ENCODE measurements around the gene ARRB1.
"Not testable (repeated sequence)": the region's sequence is repeated elsewhere in the genome, so short reads cannot be mapped to it uniquely, and the experiment has no call there.

ARRB1 gene

GRCh38 chr11:75371949-75372876 lies 20.8 kb upstream of the ARRB1 start:
- peak; percentile 78 for DNase-seq

- no peak for DNase-seq
Observed at GRCh38 chr11:75369560-75370255, 18.2 kb upstream of the ARRB1 start.

DNA sequence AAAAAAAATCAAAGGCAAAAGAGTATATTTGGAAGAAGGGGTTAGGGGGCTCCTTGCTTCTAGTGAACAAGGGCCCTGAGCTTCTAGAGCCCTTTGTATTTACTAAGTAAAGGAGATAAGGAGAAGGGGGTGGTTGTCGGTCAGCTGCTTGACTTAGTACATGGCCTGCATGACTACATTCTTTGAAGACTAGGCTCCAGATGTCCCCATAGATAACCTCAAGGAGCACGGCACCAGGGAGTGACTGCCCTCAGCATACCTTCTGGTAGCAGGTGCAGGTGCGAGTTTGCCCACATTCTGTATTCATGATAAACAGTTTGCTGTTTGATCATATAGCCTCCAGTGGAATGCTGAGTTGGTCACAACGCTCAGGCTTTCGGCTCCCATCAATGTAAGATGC lies 15.4 kb upstream of the ARRB1 start:
- DNase-seq = not testable (repeated sequence)

DNA sequence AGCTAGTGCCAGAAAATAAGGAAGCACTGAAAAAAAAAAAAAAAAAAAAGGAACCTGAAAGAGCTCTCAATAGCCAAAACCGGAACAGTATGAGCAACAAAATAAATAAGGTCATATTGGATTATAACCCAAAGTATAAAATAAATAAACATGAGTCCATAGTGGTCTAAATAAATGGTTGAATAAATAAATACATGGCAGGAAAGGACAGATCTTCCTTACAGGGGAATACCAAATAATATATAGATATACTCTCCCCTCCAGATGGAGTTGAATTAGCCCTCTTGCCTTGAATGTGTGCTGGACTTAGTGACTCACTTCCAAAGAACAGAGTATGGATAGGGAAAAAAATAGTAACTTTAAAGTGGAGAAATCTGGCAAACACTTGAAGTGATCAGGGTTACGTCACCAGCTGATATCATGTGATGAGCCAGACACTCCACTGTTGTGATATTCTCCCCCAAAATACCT lies 14.3 kb upstream of the ARRB1 start:
- peak; percentile 43 for DNase-seq

DNA sequence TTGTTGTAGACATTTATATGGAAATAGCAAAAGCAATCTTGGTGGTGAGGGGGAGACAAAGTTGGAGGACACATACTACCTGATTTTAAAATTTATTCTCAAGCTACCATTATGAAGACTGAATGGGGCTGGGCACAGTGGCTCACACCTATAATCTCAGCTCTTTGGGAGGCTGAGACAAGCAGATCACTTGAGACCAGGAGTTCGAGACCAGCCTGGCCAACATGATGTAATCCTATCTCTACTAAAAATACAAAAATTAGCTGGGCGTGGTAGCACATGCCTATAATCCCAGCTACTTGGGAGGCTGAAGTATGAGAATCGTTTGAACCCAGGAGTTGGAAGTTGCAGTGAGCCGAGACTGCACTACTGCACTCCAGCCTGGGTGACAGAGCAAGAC lies 10.8 kb upstream of the ARRB1 start:
- not testable (repeated sequence) for DNase-seq

DNA sequence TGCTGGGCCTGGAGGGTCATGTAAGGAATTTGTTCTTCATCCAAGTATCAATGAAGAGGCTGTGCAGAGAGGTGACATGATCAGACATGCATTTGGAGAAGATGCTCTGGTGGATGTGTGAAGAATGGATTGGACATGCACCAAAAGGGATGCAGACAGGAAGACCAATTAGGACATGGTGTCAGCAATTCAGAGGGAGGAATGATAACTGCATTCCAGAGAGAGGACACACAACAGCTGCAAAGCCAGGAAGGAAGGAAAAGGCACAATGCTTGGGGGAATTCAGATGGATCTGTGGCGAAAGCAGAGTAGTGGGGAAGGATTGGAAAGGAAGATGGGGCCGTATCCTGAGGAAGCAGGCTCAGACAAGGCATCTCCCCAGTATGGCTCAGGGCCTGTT lies 5.2 kb upstream of the ARRB1 start:
- no peak for DNase-seq

DNA sequence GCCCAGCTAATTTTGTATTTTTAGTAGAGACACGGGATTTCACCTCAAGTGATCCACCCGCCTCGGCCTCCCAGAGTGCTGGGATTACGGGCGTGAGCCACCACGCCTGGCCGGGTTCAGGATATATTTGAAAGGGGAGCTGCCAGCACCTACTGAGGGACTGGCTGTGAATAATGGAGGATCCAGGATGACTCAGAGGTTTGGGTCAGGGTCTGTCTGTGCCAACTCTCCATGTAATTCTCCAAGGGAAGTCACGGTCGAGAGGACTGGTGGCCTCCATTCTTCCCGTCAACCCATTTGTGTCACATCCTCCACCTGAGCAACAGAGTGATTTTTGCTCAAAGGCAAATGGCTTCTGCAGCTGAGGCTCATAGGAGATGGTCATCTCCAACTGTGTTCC lies 3.6 kb upstream of the ARRB1 start:
- no peak for DNase-seq

DNA sequence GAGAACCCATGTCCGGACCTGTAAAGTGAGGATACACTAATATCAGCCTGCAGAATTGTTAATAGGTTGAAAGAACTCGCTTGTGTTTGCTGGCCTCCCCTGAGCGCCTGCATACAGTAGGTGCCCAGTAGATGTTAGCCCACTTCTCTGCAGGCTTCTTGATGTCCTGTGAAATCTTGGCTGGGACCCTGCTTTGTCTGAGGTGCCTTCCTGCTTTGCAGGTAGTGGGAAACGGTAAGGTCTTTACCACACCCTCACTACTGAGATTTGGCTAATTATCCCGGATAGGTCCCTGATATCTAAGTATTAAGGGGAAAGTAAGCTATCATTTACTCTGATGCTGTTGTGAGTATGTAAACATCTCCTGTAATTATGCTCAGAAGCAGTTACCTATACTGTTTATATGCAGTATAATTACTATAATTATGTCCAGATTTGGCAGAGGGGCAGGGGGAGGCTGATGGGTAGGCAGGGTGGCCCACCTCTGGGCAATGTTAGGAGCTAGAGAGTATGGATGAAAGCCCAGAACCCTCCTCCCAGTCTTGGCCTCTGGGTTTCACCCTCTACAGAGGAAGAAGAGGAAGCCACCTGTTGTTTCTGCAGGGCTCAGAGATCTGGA lies 1.2 kb upstream of the ARRB1 start:
- DNase-seq = no peak

DNA sequence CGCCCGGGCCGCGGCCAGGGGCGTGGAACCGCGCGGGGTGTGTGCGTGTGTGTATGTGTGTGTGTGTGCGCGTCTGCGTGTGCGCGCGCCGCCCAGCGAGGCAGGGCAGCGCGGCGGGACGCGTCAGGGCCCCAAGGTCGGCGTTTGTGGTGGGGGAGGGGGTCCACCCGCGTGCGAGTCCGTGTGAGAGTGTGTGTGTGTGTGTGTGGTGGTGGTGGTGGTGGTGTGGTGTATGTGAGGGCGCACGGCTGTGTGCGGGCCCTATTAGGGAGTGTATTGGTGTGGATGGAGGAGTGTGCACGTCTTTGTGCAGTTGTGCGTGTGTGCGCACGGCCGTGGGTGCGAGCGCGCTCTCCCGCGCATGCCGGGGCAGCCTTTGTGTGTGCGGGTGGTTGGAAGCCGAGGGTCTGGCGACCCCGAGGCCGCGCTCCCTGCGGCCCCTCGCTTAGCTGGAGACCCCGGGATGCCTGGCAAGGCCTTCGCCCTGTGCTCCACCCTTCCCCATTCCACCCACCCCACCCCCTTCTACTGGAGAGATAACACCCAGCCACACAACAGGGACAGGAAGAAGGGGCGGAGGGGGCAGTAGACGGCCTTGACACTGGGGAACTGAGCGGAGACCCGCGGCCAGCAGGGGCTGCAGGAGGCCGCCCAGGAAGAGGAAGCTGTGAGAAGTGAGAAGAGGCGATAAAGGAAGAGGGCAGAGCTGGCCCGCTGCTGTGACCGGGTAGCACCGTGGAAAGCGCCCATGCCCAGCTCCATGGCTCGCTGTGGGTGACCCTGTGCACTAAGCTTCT lies 528 bp upstream of the ARRB1 start:
- no peak for DNase-seq

GRCh38 chr11:75350743-75351540 lies 519 bp downstream of the ARRB1 start:
- DNase-seq = no peak

GRCh38 chr11:75350122-75350742 lies 1.2 kb downstream of the ARRB1 start:
- no peak for DNase-seq

- DNase-seq = no peak
Observed at GRCh38 chr11:75349521-75350116, 1.8 kb downstream of the ARRB1 start.

- peak; percentile 83 for DNase-seq
Observed at GRCh38 chr11:75347781-75348566, 3.5 kb downstream of the ARRB1 start.

GRCh38 chr11:75346912-75347647 lies 4.4 kb downstream of the ARRB1 start:
- peak; percentile 67 for DNase-seq

DNA sequence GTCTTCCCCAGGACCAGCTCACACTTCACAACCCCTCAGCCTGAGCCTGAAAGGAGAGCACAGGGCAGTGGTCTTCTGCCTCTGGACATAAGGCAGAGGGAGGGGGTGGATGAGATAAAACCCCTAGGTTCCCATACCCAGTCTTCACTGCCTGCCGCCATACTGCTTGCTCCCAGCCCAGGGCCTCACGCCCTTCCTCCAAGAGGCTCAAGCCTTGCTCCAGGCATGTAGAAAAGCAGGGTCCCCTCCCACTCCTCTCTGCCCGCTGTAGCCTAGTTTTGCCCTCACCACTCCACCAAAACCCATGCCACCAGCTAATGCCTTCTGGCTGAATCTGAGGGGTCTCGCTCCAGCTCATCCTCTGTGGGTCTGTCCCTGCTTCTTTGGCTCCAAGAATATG lies 5.2 kb downstream of the ARRB1 start:
- no peak for DNase-seq

GRCh38 chr11:75345455-75346160 lies 5.9 kb downstream of the ARRB1 start:
- no peak for DNase-seq

DNA sequence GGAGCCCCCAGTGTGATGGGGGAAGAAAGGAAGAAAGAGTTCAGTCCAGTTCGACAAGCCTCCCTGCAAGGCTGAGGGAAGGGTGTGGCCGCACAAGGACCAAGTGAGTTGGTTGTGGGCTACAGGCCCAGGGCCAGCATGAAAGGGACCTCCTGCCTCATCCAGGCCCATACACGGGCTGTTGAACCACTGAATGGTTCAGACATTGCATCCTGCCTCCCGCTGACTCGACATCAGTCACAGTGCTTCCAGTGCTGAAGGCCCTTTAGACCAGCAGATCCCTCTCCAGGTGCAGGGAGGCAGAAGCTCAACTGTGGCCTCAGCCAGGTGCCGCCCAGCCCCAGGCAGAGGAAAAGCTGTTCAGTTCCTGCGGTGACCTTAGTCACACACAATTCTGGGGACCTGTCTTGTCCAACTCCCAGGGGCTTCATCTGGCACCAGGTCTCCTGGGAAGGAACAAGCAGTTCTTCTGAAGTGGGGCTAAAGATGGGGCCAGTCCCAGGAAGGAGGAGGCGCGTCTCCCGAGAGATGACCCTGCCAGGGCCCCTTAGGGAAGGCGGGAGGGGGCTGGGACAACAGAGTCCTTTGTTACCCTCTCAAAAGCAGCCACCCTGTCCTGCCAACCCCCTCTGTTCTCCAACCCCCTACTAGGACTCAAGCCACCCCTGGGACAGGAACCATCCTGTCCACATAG lies 6.6 kb downstream of the ARRB1 start:
- no peak for DNase-seq

DNA sequence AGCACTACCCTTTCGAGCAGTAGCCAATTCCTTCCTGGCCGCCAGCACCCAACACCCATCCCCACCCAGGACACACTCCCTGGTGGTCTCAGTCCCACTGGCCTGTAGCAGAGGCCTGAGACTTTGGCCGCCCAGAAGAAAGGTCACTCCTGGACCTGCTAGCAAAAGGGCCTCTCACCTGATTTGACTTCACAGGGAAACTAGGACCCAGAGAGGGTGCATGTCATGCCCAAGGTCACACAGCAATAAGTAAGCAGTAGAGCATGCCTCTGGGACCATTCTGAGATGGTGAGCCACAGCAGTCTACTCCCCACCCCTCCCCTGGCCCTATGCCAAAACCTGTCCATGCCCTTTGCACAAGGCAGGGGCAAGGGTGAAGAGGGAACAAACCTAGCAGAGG lies 7.3 kb downstream of the ARRB1 start:
- DNase-seq = no peak

Measured in DMS79 treated with DMSO at 0.1 percent for 48 hours (cell line).